Measurements from ENCODE around the gene SPACDR.

SPACDR gene

GRCh38 chr7:100413346-100413745 is 50.7 kb downstream of the SPACDR start:
- no peak for DNase-seq (ENCODE audit: low read depth in 2 of 2)

- no peak for DNase-seq (ENCODE audit: low read depth in 2 of 2)
Observed at GRCh38 chr7:100411101-100411500, 53.0 kb downstream of the SPACDR start.

GRCh38 chr7:100407285-100408180 is 56.5 kb downstream of the SPACDR start:
- DNase-seq (ENCODE audit: low read depth in 2 of 2) = no peak

- no peak for DNase-seq (ENCODE audit: low read depth in 2 of 2)
Observed at GRCh38 chr7:100406767-100407166, 57.3 kb downstream of the SPACDR start.

Data from activated CD8-positive, alpha-beta memory T cell treated with anti-CD3 and anti-CD28 coated beads for 4 hours (primary cell).